Endothelial cell (in vitro differentiated cells): ENCODE measurements around the gene PLEKHH1. TPM values are rescaled to one million over a fixed set of nuclear protein-coding genes. Genes with fewer than 3 reads are reported as not detected.
A peak's percentile ranks its signal among the peaks of the same experiment; 100 is the strongest.

Source experiments
- DNase-seq: peaks from one replicate; pipeline ENCODE4 v3.0.0; 2021; ENCODE audit warnings: low spot score
- H3K27ac Mint-ChIP-seq: one replicate; pipeline ENCODE4 v1.8.0; 2021; ENCODE audit warnings: mixed read lengths, inconsistent platforms; ENCODE audit not compliant: unreplicated experiment
- H3K27me3 Mint-ChIP-seq: one replicate; pipeline ENCODE4 v1.8.0; 2021; ENCODE audit warnings: mild to moderate bottlenecking, moderate library complexity, mixed read lengths, inconsistent platforms; ENCODE audit not compliant: unreplicated experiment
- H3K36me3 Mint-ChIP-seq: one replicate; pipeline ENCODE4 v1.8.0; 2021; ENCODE audit warnings: mild to moderate bottlenecking, low read depth, mixed read lengths, inconsistent platforms; ENCODE audit not compliant: unreplicated experiment
- H3K4me1 Mint-ChIP-seq: one replicate; pipeline ENCODE4 v1.8.0; 2021; ENCODE audit warnings: mild to moderate bottlenecking, mixed read lengths, inconsistent platforms; ENCODE audit not compliant: unreplicated experiment
- H3K4me3 Mint-ChIP-seq: one replicate; pipeline ENCODE4 v1.8.0; 2021; ENCODE audit warnings: mild to moderate bottlenecking, mixed read lengths, inconsistent platforms; ENCODE audit not compliant: unreplicated experiment
- H3K9me3 Mint-ChIP-seq: one replicate; pipeline ENCODE4 v1.8.0; 2021; ENCODE audit warnings: mixed read lengths, inconsistent platforms; ENCODE audit not compliant: unreplicated experiment
- CTCF ChIP-seq: fragments of 200-600 bp; sonication (generic); IDR thresholded peaks from one replicate; pipeline ENCODE4 v1.5.0; 2021; ENCODE audit warnings: antibody characterized with exemption; ENCODE audit not compliant: unreplicated experiment
- total RNA-seq: library from RNA; stranded (reverse); fragmentation: NEBNext Ultra II Directional; extraction: Animal tissue kit (Norgen Biotek cat#: 25700); gene quantifications from one replicate; pipeline ENCODE4 v1.2.1, GENCODE V29; 2021; ENCODE audit not compliant: unreplicated experiment

Gene PLEKHH1
- total RNA-seq, 1 donor from 2014 or later, result 9.5 TPM

DNA sequence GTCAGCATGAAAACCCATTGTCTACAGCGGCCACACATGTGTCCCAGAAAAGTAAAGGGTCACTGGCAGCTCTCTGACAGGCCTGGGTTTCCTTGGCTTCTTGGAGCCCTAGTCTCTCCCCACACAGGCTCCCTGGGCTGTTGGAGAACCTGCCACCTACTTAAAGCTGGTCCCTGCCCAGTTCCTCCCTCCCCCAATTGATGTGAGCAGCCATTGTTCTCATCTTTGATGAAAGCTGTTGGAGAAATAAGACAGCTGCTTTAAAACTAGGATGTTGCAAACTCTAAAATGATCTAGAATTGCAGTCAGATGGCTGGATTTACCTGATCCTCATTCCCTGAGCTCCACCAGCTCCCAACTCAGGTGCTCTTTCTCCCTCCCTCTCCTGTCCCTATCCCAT lies 4.8 kb upstream of the PLEKHH1 start:
- no peaks in the 10 kb centered on the region for H3K36me3 Mint-ChIP-seq
- peaks cover 1% of the 10 kb centered on the region for H3K27me3 Mint-ChIP-seq
- no peak overlapping the region for H3K27ac Mint-ChIP-seq
- H3K4me3 Mint-ChIP-seq, result no peak overlapping the region
- H3K4me1 Mint-ChIP-seq, result no peaks in the 10 kb centered on the region
- TF ChIP-seq CTCF, result no peak
- DNase-seq, result no peak
- H3K9me3 Mint-ChIP-seq, result no peaks in the 10 kb centered on the region

DNA sequence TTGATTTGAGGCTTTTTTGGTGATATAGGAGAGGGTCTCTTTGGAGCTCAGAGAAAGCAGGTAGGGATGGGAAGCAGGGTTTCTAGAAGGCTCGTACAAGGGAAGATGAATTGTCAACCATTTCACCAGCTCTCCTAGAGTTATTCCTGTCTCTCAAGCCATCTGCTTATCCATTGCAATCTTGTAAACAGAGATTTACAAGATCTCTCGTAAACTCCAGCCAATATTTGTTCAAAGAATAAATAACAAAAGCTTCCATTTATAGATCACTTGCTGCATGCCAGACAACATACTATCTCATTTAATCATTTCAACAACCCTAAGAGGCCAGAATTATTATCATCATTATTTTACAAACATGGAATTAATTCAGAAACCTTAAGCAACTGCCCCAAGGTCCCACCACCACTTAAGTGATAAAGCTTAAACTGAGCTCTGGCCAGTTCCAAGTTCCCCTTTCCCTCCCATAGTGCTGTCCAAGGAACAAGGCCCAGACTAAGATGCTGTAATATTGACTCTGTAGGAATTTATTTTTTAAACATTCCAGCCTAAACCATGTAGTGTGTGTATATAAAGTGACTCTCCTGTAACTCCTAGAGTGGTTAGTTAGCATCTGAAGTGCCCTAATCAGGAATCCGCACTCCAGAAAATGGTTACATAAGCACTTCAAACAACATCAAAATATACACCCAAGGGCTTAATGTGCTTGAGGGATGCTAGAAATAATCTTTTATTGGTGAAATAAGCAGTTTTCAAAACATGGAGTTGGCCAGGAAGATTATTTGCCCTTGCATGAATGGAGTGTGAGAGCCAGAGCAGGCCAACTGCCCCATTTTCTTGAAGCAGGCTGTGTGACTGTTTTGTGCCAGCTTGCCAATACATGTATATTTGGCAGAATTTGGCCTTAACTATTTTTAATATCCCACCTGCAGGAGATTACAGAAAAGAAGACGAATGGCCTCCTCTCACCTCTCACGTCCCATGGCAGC lies 2.8 kb upstream of the PLEKHH1 start:
- TF ChIP-seq CTCF, result no peak
- H3K9me3 Mint-ChIP-seq, result no peaks in the 10 kb centered on the region
- no peaks in the 10 kb centered on the region for H3K36me3 Mint-ChIP-seq
- no peak for DNase-seq
- H3K27me3 Mint-ChIP-seq, result peaks cover 1% of the 10 kb centered on the region
- no peak overlapping the region for H3K4me3 Mint-ChIP-seq
- peaks cover 3% of the 10 kb centered on the region for H3K4me1 Mint-ChIP-seq
- H3K27ac Mint-ChIP-seq, result no peak overlapping the region

DNA sequence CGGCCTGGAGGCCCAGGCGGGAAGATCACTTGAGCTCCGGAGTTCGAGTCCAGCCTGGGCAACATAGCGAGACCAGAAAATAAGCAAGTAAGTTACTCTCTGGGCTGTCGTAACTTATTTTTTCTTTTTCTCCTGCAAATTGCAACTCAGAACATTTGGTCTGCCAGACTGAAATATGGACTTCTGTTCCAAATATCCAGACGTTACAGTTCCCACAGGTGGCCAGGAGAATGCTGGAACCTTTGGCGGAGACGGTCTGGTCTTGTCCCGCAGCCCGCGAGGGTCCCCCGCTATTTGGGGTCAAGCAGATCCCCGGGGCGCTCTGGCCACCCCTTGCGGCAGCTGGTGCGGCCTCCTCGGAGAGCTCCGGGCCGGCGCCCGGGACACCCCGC lies 488 bp upstream of the PLEKHH1 start:
- Mint-ChIP-seq H3K9me3 (no peaks in the 10 kb centered on the region), H3K27ac (peak overlapping the region; percentile 42), H3K27me3 (no peaks in the 10 kb centered on the region), H3K4me1 (peaks cover 3% of the 10 kb centered on the region), H3K4me3 (peak overlapping the region; percentile 74), H3K36me3 (no peaks in the 10 kb centered on the region)
- no peak for TF ChIP-seq CTCF
- no peak for DNase-seq

- Mint-ChIP-seq H3K27ac (no peak overlapping the region), H3K9me3 (no peaks in the 10 kb centered on the region), H3K4me3 (peak overlapping the region; percentile 89), H3K4me1 (peaks cover 3% of the 10 kb centered on the region), H3K36me3 (no peaks in the 10 kb centered on the region), H3K27me3 (no peaks in the 10 kb centered on the region)
- DNase-seq, result no peak
- TF ChIP-seq CTCF, result no peak
Measured at GRCh38 chr14:67533754-67534085, 630 bp downstream of the PLEKHH1 start.

GRCh38 chr14:67536087-67536486 lies 3.0 kb downstream of the PLEKHH1 start:
- H3K9me3 Mint-ChIP-seq, result no peaks in the 10 kb centered on the region
- H3K4me1 Mint-ChIP-seq, result peaks cover 11% of the 10 kb centered on the region
- H3K36me3 Mint-ChIP-seq, result no peaks in the 10 kb centered on the region
- DNase-seq, result no peak
- no peaks in the 10 kb centered on the region for H3K27me3 Mint-ChIP-seq
- no peak for TF ChIP-seq CTCF
- no peak overlapping the region for H3K27ac Mint-ChIP-seq
- H3K4me3 Mint-ChIP-seq, result no peak overlapping the region
